Upper lobe of right lung (tissue), 1 donor: ENCODE results near the gene SLAMF6. TPM values are rescaled to one million over a fixed set of nuclear protein-coding genes. Genes with fewer than 3 reads are reported as not detected.

Source experiments
- ATAC-seq: fragments of 200-7000 bp; cut with Tn5 transposase; one replicate; pipeline ENCODE4 v1.9.1; 2020; ENCODE audit warnings: mild to moderate bottlenecking, moderate library complexity
- DNase-seq: peaks from one replicate; pipeline ENCODE4 v3.0.0-alpha.2; 2020
- H3K27ac ChIP-seq: fragments of 200-600 bp; one replicate; pipeline ENCODE4 v1.8.0; 2022
- H3K27me3 ChIP-seq: fragments of 200-600 bp; one replicate; pipeline ENCODE4 v1.8.0; 2022; ENCODE audit warnings: mild to moderate bottlenecking
- H3K36me3 ChIP-seq: fragments of 200-600 bp; one replicate; pipeline ENCODE4 v1.8.0; 2022
- H3K4me1 ChIP-seq: fragments of 200-600 bp; one replicate; pipeline ENCODE4 v1.8.0; 2022
- H3K4me3 ChIP-seq: fragments of 200-600 bp; one replicate; pipeline ENCODE4 v1.8.0; 2022; ENCODE audit warnings: mild to moderate bottlenecking
- H3K9me3 ChIP-seq: fragments of 200-600 bp; one replicate; pipeline ENCODE4 v1.8.0; 2022
- intact Hi-C: fragments of 100-400 bp; cut with DNase I; formaldehyde crosslinking; loops from one replicate; pipeline ENCODE4 v1.11.0; 2022
- total RNA-seq: library from RNA; stranded (reverse); fragmentation: NEBNext Ultra II Directional; extraction: Animal tissue kit (Norgen Biotek cat#: 25700); gene quantifications from one replicate; pipeline ENCODE4 v1.2.1, GENCODE V29; 2021
- TF ChIP-seq, protein P1 (sequence below): fragments of 200-600 bp; IDR thresholded peaks from one replicate; pipeline ENCODE4 v1.8.0; 2022; ENCODE audit warnings: antibody characterized with exemption
- donor health status: DM: no; HTN: yes; CAD: no; lungs with severe emphysema.

Gene SLAMF6
- total RNA-seq, 1 donor from 2014 or later = 4.4 TPM

DNA sequence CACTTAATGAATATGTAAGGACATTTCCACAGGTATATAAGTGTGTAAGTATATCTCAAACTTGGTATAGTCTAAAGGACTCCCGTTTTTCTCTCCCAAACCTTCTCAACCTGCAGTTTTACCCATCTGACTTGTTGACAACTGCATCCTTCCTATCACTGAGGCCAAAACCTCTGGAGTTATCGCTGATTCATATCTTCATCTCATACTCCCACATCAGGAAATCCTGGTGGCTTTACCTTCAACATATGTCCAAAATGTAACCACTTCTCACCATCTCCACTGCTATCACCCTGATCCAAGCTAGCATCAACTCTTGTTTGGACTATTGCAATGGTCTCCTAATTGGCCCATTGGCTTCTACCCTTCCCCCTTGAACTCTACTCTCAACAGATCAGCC is 30.4 kb downstream of the SLAMF6 start:
- ATAC-seq = no peak
- DNase-seq = no peak
- intact Hi-C loops = no loop called here
- Histone ChIP-seq H3K4me1 (no peaks in the 10 kb centered on the region), H3K27me3 (no peaks in the 10 kb centered on the region), H3K27ac (no peak overlapping the region), H3K4me3 (no peak overlapping the region), H3K9me3 (no peaks in the 10 kb centered on the region), H3K36me3 (no peaks in the 10 kb centered on the region)
- TF ChIP-seq, protein P1, sequence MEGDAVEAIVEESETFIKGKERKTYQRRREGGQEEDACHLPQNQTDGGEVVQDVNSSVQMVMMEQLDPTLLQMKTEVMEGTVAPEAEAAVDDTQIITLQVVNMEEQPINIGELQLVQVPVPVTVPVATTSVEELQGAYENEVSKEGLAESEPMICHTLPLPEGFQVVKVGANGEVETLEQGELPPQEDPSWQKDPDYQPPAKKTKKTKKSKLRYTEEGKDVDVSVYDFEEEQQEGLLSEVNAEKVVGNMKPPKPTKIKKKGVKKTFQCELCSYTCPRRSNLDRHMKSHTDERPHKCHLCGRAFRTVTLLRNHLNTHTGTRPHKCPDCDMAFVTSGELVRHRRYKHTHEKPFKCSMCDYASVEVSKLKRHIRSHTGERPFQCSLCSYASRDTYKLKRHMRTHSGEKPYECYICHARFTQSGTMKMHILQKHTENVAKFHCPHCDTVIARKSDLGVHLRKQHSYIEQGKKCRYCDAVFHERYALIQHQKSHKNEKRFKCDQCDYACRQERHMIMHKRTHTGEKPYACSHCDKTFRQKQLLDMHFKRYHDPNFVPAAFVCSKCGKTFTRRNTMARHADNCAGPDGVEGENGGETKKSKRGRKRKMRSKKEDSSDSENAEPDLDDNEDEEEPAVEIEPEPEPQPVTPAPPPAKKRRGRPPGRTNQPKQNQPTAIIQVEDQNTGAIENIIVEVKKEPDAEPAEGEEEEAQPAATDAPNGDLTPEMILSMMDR = no peak

DNA sequence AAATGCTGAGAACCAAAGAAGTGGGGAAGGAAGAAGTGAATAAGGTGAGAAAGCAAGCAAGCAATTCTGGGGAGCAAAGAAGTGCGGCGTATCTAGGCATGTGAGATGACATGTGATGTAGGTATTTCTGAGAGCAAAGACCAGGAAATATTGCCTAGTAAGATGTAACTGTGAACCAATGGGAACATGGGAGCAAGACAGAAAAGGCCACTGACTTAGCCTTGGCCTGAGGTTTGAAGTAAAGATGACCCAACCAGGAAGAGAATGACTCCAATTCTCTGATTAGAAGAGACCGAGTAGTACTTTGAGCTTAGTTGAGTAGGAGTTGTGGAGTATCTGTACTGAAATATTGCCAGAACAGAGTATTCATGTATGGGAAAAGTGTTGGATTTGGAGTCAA is 31.1 kb downstream of the SLAMF6 start:
- H3K27me3 ChIP-seq = no peaks in the 10 kb centered on the region
- H3K4me3 ChIP-seq = no peak overlapping the region
- intact Hi-C loops = no loop called here
- DNase-seq (no peak), ATAC-seq (no peak)
- no peaks in the 10 kb centered on the region for H3K9me3 ChIP-seq
- no peaks in the 10 kb centered on the region for H3K4me1 ChIP-seq
- TF ChIP-seq, protein P1 = no peak
- no peaks in the 10 kb centered on the region for H3K36me3 ChIP-seq
- H3K27ac ChIP-seq = no peak overlapping the region

DNA sequence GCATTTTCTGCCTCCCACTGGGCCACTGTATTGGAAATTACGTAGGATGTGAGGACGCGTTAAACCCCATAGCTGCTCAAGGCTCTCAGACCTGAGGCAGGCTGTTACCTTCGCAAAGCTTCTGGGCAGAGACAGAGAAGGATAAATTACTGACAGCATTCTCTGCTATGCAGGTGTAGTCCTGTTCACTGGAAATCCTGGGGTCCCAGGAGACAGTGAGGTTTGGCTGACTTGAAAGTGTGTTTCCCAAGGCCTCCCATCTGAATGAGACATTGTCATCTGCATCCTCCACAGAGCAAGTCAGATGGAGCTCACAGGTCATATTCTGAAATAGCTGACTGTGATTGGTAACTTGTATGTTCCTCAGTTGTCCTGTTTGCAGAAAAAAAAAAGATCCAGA is 32.0 kb downstream of the SLAMF6 start:
- no peaks in the 10 kb centered on the region for H3K27me3 ChIP-seq
- ATAC-seq = no peak
- no peak overlapping the region for H3K27ac ChIP-seq
- H3K36me3 ChIP-seq = no peaks in the 10 kb centered on the region
- no peaks in the 10 kb centered on the region for H3K4me1 ChIP-seq
- no peak overlapping the region for H3K4me3 ChIP-seq
- TF ChIP-seq, protein P1 = no peak
- intact Hi-C loops = no loop called here
- DNase-seq = no peak
- no peaks in the 10 kb centered on the region for H3K9me3 ChIP-seq

DNA sequence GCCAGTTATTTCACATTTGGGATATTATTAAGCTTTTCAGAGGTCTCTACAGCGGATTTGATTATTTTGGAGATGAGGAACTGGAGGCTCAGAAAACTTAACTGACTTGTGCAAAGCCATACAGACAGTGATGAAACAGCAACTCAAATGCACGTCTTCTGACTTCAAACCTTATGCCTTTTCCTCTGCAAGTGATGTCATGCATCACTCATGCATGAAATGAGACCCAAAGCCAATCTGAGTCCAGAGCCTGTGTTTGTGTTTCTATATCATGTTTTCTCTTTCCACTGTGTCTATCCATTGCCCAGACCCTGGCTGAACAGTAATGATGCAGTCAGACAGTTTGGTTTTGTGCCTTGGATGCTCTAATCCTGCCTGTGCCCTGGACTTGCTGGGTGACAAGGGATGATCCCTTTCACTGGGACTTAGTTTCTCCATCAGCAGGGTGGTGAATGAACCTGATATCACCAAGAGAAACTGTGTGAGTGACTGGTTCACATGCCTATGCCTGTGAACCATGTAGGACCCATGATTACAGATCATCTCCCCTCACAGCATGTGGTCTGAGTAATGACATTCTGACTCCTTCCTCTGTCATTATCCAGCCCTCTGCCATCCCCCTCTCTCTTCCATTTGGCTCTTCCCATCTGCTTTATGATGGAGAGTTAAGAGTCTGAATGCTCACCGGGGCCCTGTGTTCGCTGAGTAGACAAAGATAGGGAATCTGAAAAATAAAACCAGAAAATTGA is 33.4 kb downstream of the SLAMF6 start:
- no peak overlapping the region for H3K4me3 ChIP-seq
- no peaks in the 10 kb centered on the region for H3K27me3 ChIP-seq
- intact Hi-C loops = no loop called here
- no peaks in the 10 kb centered on the region for H3K9me3 ChIP-seq
- DNase-seq (no peak), ATAC-seq (no peak)
- no peaks in the 10 kb centered on the region for H3K36me3 ChIP-seq
- no peaks in the 10 kb centered on the region for H3K4me1 ChIP-seq
- no peak overlapping the region for H3K27ac ChIP-seq
- TF ChIP-seq, protein P1 = no peak

DNA sequence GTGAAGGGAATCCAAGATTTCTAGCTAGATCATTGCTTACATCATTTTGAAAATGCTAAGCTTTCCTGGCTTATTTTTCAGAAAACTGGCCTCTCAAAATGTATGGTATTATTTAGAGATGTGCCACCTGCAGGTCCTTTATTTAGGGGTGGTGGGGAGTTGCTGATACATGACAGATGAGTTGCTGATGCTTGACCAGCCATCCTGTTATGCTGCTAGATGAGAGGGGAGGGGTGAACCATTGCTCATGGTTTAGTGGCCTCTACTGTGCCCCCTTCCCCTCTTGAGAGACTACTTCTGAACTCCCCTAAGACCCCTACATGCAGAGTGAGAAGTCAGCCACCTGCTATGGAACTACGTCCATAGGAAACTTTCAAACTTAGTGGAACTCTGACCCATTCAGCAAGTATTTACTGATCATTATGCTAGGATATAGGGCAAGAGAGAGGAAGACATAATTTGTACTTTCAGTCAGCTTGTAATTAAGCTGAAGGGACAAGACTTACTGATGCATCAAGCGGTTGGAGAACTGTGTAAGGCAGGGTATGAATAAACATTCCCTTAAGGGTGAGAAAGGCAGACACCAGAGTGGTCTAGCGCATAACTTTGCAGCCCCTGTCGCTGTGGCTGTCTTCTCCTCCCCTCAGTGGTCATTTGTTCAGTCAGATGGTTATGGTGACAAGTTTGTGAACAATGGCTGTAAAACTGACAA is 34.6 kb downstream of the SLAMF6 start:
- H3K4me3 ChIP-seq = no peak overlapping the region
- H3K27me3 ChIP-seq = no peaks in the 10 kb centered on the region
- H3K36me3 ChIP-seq = no peaks in the 10 kb centered on the region
- TF ChIP-seq, protein P1 = no peak
- intact Hi-C loops = no loop called here
- DNase-seq (no peak), ATAC-seq (no peak)
- no peaks in the 10 kb centered on the region for H3K4me1 ChIP-seq
- H3K9me3 ChIP-seq = no peaks in the 10 kb centered on the region
- no peak overlapping the region for H3K27ac ChIP-seq
